Measurements from ENCODE around the gene SNX30. TPM values are rescaled to one million over a fixed set of nuclear protein-coding genes. Genes with fewer than 3 reads are reported as not detected.
A peak's percentile ranks its signal among the peaks of the same experiment; 100 is the strongest.

Gene SNX30
- total and polyA plus RNA-seq, 2 donors from 2014 or later: 7.9 to 22.9 TPM

- no peak overlapping the region for H3K9ac ChIP-seq (ENCODE audit: low read length in 3 of 3)
- no peaks in the 10 kb centered on the region for H3K9me3 ChIP-seq (ENCODE audit: control insufficient read depth in 2 of 3, insufficient read depth in 1 of 3, low read length in 3 of 3)
- intact Hi-C loops (cut with DNase I): no loop called here
- H3K27ac ChIP-seq (ENCODE audit: low read depth in 2 of 2, low read length in 2 of 2): no peak overlapping the region
- TF ChIP-seq CTCF (IDR thresholded peaks at IDR 0.05; ENCODE audit: borderline replicate concordance, extremely low read depth, insufficient read depth): no peak
- no peak overlapping the region for H3K4me3 ChIP-seq (ENCODE audit: low read length in 3 of 3)
- DNase-seq: peak in 1 of 5 donors; percentile 32
- no peak for FAIRE-seq
- peaks cover 0 to 9% (median 3%) of the 10 kb centered on the region in 3 donors for H3K4me1 ChIP-seq (ENCODE audit: control insufficient read depth in 2 of 3, insufficient read depth in 2 of 3, low read depth in 1 of 3, low read length in 3 of 3)
- H3K36me3 ChIP-seq (ENCODE audit: control insufficient read depth in 2 of 3, insufficient read depth in 3 of 3, low read length in 3 of 3): peaks cover 0 to 27% (median 19%) of the 10 kb centered on the region in 3 donors
- no peaks in the 10 kb centered on the region for H3K27me3 ChIP-seq (ENCODE audit: control insufficient read depth, insufficient read depth, low read length)
These were observed 116.9 kb downstream of the SNX30 start for GRCh38 chr9:112867275-112867991.

GRCh38 chr9:112868461-112868860 lies 117.9 kb downstream of the SNX30 start:
- peak in 1 of 5 donors; percentile 37 for DNase-seq

GRCh38 chr9:112869041-112869529 lies 118.5 kb downstream of the SNX30 start:
- no peak for FAIRE-seq
- Histone ChIP-seq H3K27ac (ENCODE audit: low read depth in 2 of 2, low read length in 2 of 2) (no peak overlapping the region), H3K36me3 (ENCODE audit: control insufficient read depth in 2 of 3, insufficient read depth in 3 of 3, low read length in 3 of 3) (peaks cover 0 to 27% (median 17%) of the 10 kb centered on the region in 3 donors), H3K27me3 (ENCODE audit: control insufficient read depth, insufficient read depth, low read length) (no peaks in the 10 kb centered on the region), H3K9ac (ENCODE audit: low read length in 3 of 3) (no peak overlapping the region), H3K4me1 (ENCODE audit: control insufficient read depth in 2 of 3, insufficient read depth in 2 of 3, low read depth in 1 of 3, low read length in 3 of 3) (peaks cover 0 to 9% (median 3%) of the 10 kb centered on the region in 3 donors), H3K9me3 (ENCODE audit: control insufficient read depth in 2 of 3, insufficient read depth in 1 of 3, low read length in 3 of 3) (no peaks in the 10 kb centered on the region), H3K4me3 (ENCODE audit: low read length in 3 of 3) (no peak overlapping the region)
- peak in 4 of 5 donors; percentile 61 to 81 (median 70) for DNase-seq
- no peak for TF ChIP-seq CTCF (IDR thresholded peaks at IDR 0.05; ENCODE audit: borderline replicate concordance, extremely low read depth, insufficient read depth)
- intact Hi-C loops (cut with DNase I): no loop called here

More at GRCh38 chr9:112868461-112868860, 117.9 kb downstream of the SNX30 start:
- no peak overlapping the region for H3K27ac ChIP-seq (ENCODE audit: low read depth in 2 of 2, low read length in 2 of 2)
- H3K36me3 ChIP-seq (ENCODE audit: control insufficient read depth in 2 of 3, insufficient read depth in 3 of 3, low read length in 3 of 3): peaks cover 0 to 27% (median 19%) of the 10 kb centered on the region in 3 donors
- no peak overlapping the region for H3K9ac ChIP-seq (ENCODE audit: low read length in 3 of 3)
- FAIRE-seq: no peak
- H3K4me1 ChIP-seq (ENCODE audit: control insufficient read depth in 2 of 3, insufficient read depth in 2 of 3, low read depth in 1 of 3, low read length in 3 of 3): peaks cover 0 to 9% (median 3%) of the 10 kb centered on the region in 3 donors
- no peaks in the 10 kb centered on the region for H3K27me3 ChIP-seq (ENCODE audit: control insufficient read depth, insufficient read depth, low read length)
- H3K9me3 ChIP-seq (ENCODE audit: control insufficient read depth in 2 of 3, insufficient read depth in 1 of 3, low read length in 3 of 3): no peaks in the 10 kb centered on the region
- intact Hi-C loops (cut with DNase I): no loop called here
- no peak for TF ChIP-seq CTCF (IDR thresholded peaks at IDR 0.05; ENCODE audit: borderline replicate concordance, extremely low read depth, insufficient read depth)
- H3K4me3 ChIP-seq (ENCODE audit: low read length in 3 of 3): no peak overlapping the region
